Epithelial cell of esophagus (primary cell): ENCODE measurements around the gene ENAH.

Source experiments
- DNase-seq: peaks from one replicate; pipeline ENCODE4 v3.0.0; 2010; ENCODE audit warnings: low read depth
- H3K4me3 ChIP-seq: 2 replicates; pipeline ENCODE4 v1.5.1; 2011; ENCODE audit warnings: mild to moderate bottlenecking, low read length, control low read depth
- CTCF ChIP-seq: IDR thresholded peaks from 2 replicates; pipeline ENCODE4 v1.5.1; 2011; ENCODE audit warnings: low read depth, mild to moderate bottlenecking, low read length, control low read depth, inconsistent platforms; ENCODE audit not compliant: insufficient read depth; ENCODE audit errors: missing control alignments

Gene ENAH

GRCh38 chr1:225654277-225654597, 1.3 kb upstream of the ENAH start:
- peak overlapping the region; percentile 63 for H3K4me3 ChIP-seq
- DNase-seq: no peak
- no peak for TF ChIP-seq CTCF

- TF ChIP-seq CTCF: no peak
- peak; percentile 80 for DNase-seq
Observed at GRCh38 chr1:225653463-225654276, 747 bp upstream of the ENAH start.

GRCh38 chr1:225651872-225652728, 823 bp downstream of the ENAH start:
- TF ChIP-seq CTCF: no peak
- H3K4me3 ChIP-seq: peak overlapping the region; percentile 91
- DNase-seq: no peak

More at GRCh38 chr1:225653463-225654276, 747 bp upstream of the ENAH start:
- H3K4me3 ChIP-seq: peak overlapping the region; percentile 63

GRCh38 chr1:225651376-225651871, 1.5 kb downstream of the ENAH start:
- peak overlapping the region; percentile 91 for H3K4me3 ChIP-seq
- peak; percentile 43 for DNase-seq
- TF ChIP-seq CTCF: no peak

- no peak for DNase-seq
- H3K4me3 ChIP-seq: peak overlapping the region; percentile 91
- no peak for TF ChIP-seq CTCF
Observed at GRCh38 chr1:225650179-225650578, 2.7 kb downstream of the ENAH start.

GRCh38 chr1:225645194-225645895, 7.6 kb downstream of the ENAH start:
- TF ChIP-seq CTCF: no peak
- H3K4me3 ChIP-seq: no peak overlapping the region
- DNase-seq: no peak
